ENCODE measurements around the gene ADCY2. TPM values are rescaled to one million over a fixed set of nuclear protein-coding genes. Genes with fewer than 3 reads are reported as not detected.

The ADCY2 gene
- not detected in 2 replicates for total RNA-seq

GRCh38 chr5:7395947-7396712 is at the start of gene ADCY2:
Gene ADCY2 (plus strand): TSS chr5:7396138. CDS start chr5:7396297, 159 bp downstream.

GRCh38 chr5:7850395-7851239 is 454.7 kb downstream of the ADCY2 start, which contains the start of gene CFAP90:
Gene CFAP90 (minus strand): TSS chr5:7851133. CDS start chr5:7851021, 112 bp downstream.

GRCh38 chr5:7868773-7869473 is 473.0 kb downstream of the ADCY2 start, which contains the start of the genes FASTKD3 and MTRR:
Gene FASTKD3 (minus strand): TSS chr5:7869031. CDS start chr5:7868083, 948 bp downstream.
Gene MTRR (plus strand): TSS chr5:7869148. CDS start chr5:7870795, 1,647 bp downstream.

